GM18907 (cell line): ENCODE measurements around the gene ADGRG6.
"Not testable (repeated sequence)": the region's sequence is repeated elsewhere in the genome, so short reads cannot be mapped to it uniquely, and the experiment has no call there.

Experiments
- ATAC-seq: cut with Tn5 transposase; IDR thresholded peaks from one replicate; pipeline ENCODE4 v1.9.1; 2021; ENCODE audit warnings: mild to moderate bottlenecking, moderate library complexity; ENCODE audit not compliant: unreplicated experiment

The ADGRG6 gene

GRCh38 chr6:142440600-142441293 lies 138.9 kb downstream of the ADGRG6 start:
- no peak for ATAC-seq

GRCh38 chr6:142441716-142442115 lies 139.9 kb downstream of the ADGRG6 start:
- no peak for ATAC-seq

GRCh38 chr6:142443102-142443501 lies 141.3 kb downstream of the ADGRG6 start:
- ATAC-seq = no peak

GRCh38 chr6:142443532-142443931 lies 141.7 kb downstream of the ADGRG6 start:
- no peak for ATAC-seq

GRCh38 chr6:142444376-142444775 lies 142.6 kb downstream of the ADGRG6 start:
- ATAC-seq = no peak

GRCh38 chr6:142444881-142445301 lies 143.1 kb downstream of the ADGRG6 start:
- no peak for ATAC-seq

- ATAC-seq = no peak
These were observed 144.4 kb downstream of the ADGRG6 start for GRCh38 chr6:142446168-142446567.

GRCh38 chr6:142446576-142446975 lies 144.8 kb downstream of the ADGRG6 start:
- ATAC-seq = no peak

- no peak for ATAC-seq
These were observed 146.4 kb downstream of the ADGRG6 start for GRCh38 chr6:142448091-142448729.

- ATAC-seq = not testable (repeated sequence)
These were observed 149.0 kb downstream of the ADGRG6 start for GRCh38 chr6:142450856-142451255.

GRCh38 chr6:142452993-142453392 lies 151.2 kb downstream of the ADGRG6 start:
- ATAC-seq = no peak

- not testable (repeated sequence) for ATAC-seq
These were observed 152.4 kb downstream of the ADGRG6 start for GRCh38 chr6:142454196-142454595.

GRCh38 chr6:142454848-142455247 lies 153.0 kb downstream of the ADGRG6 start:
- not testable (repeated sequence) for ATAC-seq

GRCh38 chr6:142455957-142456589 lies 154.3 kb downstream of the ADGRG6 start:
- ATAC-seq = no peak

- no peak for ATAC-seq
These were observed 156.0 kb downstream of the ADGRG6 start for GRCh38 chr6:142457638-142458406.

GRCh38 chr6:142458836-142459235 lies 157.0 kb downstream of the ADGRG6 start:
- ATAC-seq = no peak

- ATAC-seq = no peak
These were observed 157.5 kb downstream of the ADGRG6 start for GRCh38 chr6:142459271-142459670.

GRCh38 chr6:142462260-142462659 lies 160.5 kb downstream of the ADGRG6 start:
- no peak for ATAC-seq

GRCh38 chr6:142463988-142464387 lies 162.2 kb downstream of the ADGRG6 start:
- ATAC-seq = no peak

GRCh38 chr6:142469220-142469619 lies 167.4 kb downstream of the ADGRG6 start:
- ATAC-seq = no peak

- no peak for ATAC-seq
These were observed 168.6 kb downstream of the ADGRG6 start for GRCh38 chr6:142470421-142470820.
